ENCODE measurements around the gene TLNRD1.

Gene TLNRD1

GRCh38 chr15:81002009-81002330, 1.2 kb downstream of the TLNRD1 start:
- DNase-seq (ENCODE audit: low spot score), result no peak

- peak; percentile 17 for DNase-seq (ENCODE audit: low spot score)
Observed at GRCh38 chr15:81002331-81003096, 1.8 kb downstream of the TLNRD1 start.

- no peak for DNase-seq (ENCODE audit: low spot score)
Observed at GRCh38 chr15:81003097-81003350, 2.3 kb downstream of the TLNRD1 start.

- DNase-seq (ENCODE audit: low spot score), result no peak
Observed at GRCh38 chr15:81006124-81006523, 5.4 kb downstream of the TLNRD1 start.

- DNase-seq (ENCODE audit: low spot score), result no peak
Observed at GRCh38 chr15:81007428-81008064, 6.8 kb downstream of the TLNRD1 start.

- DNase-seq (ENCODE audit: low spot score), result peak; percentile 27
Observed at GRCh38 chr15:81008312-81008711, 7.6 kb downstream of the TLNRD1 start.

- DNase-seq (ENCODE audit: low spot score), result no peak
Observed at GRCh38 chr15:81010086-81010485, 9.4 kb downstream of the TLNRD1 start.

- DNase-seq (ENCODE audit: low spot score), result no peak
Observed at GRCh38 chr15:81011593-81011992, 10.9 kb downstream of the TLNRD1 start.

- no peak for DNase-seq (ENCODE audit: low spot score)
Observed at GRCh38 chr15:81012588-81012987, 11.9 kb downstream of the TLNRD1 start.

- no peak for DNase-seq (ENCODE audit: low spot score)
Observed at GRCh38 chr15:81013396-81013929, 12.7 kb downstream of the TLNRD1 start.

GRCh38 chr15:81014446-81015093, 13.8 kb downstream of the TLNRD1 start:
- no peak for DNase-seq (ENCODE audit: low spot score)

- DNase-seq (ENCODE audit: low spot score), result no peak
Observed at GRCh38 chr15:81015621-81016488, 15.1 kb downstream of the TLNRD1 start.

- no peak for DNase-seq (ENCODE audit: low spot score)
Observed at GRCh38 chr15:81016489-81017068, 15.9 kb downstream of the TLNRD1 start.

- DNase-seq (ENCODE audit: low spot score), result no peak
Observed at GRCh38 chr15:81018197-81018596, 17.5 kb downstream of the TLNRD1 start.

- no peak for DNase-seq (ENCODE audit: low spot score)
Observed at GRCh38 chr15:81021321-81021720, 20.6 kb downstream of the TLNRD1 start.

- no peak for DNase-seq (ENCODE audit: low spot score)
Observed at GRCh38 chr15:81023483-81024264, 23.0 kb downstream of the TLNRD1 start.

GRCh38 chr15:81024265-81024872, 23.6 kb downstream of the TLNRD1 start:
- DNase-seq (ENCODE audit: low spot score), result no peak

- DNase-seq (ENCODE audit: low spot score), result no peak
Observed at GRCh38 chr15:81024936-81025335, 24.2 kb downstream of the TLNRD1 start.

GRCh38 chr15:81025721-81026370, 25.1 kb downstream of the TLNRD1 start:
- no peak for DNase-seq (ENCODE audit: low spot score)

Measured in SW480 (cell line).